NCI-H526 (cell line): ENCODE measurements around the gene PDGFRB.

Source experiments
- DNase-seq, 2 experiments: peaks; one replicate each; lab custom pipeline; 2025; lab: John Stamatoyannopoulos, UW

Gene PDGFRB

DNA sequence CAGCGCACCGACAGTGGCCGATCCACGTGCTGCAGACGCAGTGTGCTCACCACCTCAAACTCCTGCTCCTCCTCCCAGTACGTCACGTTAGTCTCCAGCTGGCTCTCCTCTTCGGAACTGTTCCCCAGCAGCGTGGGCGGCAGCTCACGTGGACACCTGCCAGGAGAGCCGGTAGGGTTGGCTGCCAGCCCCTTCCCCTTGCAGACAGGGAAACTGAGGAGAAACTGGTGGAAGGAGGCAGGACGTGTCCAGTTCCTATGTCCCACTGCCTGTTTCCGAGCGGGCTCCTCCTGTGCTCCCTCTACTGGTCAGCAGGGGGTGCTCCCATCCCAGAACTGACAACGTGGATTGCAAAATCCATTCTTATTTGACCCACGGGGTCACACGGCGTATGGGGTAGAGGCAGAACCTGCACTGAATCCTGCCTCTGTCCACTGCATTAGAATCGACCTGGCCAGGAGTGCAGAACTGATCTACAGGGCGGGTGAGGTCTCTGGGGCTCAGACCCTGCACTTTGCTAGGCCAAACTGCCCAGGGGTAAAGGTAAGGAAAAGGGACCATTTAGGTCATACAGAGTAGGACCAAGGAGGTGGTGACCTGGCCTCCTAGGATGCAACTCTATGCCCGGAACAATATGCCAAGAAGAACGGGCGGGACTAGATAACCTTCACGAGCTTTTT, 25.7 kb downstream of the PDGFRB start:
- peak in 1 of 2 experiments; percentile 77 for DNase-seq

DNA sequence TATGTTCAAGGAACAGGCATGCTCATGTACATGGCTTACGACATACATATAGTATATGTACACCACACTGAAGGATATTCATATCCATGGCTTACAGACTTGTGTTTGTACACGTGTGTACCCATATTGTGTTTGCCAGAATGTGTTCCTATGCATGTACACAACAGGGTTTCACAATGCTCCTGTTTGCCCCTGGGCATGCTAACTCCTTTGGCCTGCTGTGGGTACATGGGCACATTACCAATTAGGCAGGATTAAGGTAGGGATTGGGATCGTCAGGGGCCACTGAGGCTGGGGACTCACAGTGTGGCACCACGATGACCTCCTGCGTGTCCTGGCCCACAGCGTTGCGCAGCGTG, 26.2 kb downstream of the PDGFRB start:
- DNase-seq: no peak

DNA sequence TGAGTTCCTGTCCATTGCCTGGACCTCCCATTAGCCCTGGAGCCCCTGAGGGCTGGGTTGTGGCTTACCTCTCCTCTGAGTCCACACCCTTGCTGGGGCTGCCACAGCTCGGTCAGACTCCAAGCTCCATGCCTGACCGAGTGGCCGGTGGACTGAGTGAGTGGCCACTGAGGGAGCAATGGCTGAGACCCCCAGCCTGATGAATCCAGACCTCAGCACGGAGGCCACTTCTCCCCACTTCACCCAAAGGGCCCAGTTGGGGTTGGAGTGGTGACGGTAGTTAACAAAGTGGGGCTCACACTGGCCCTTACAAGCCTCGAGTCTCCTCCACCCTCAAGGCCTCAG, 28.8 kb downstream of the PDGFRB start:
- no peak for DNase-seq

DNA sequence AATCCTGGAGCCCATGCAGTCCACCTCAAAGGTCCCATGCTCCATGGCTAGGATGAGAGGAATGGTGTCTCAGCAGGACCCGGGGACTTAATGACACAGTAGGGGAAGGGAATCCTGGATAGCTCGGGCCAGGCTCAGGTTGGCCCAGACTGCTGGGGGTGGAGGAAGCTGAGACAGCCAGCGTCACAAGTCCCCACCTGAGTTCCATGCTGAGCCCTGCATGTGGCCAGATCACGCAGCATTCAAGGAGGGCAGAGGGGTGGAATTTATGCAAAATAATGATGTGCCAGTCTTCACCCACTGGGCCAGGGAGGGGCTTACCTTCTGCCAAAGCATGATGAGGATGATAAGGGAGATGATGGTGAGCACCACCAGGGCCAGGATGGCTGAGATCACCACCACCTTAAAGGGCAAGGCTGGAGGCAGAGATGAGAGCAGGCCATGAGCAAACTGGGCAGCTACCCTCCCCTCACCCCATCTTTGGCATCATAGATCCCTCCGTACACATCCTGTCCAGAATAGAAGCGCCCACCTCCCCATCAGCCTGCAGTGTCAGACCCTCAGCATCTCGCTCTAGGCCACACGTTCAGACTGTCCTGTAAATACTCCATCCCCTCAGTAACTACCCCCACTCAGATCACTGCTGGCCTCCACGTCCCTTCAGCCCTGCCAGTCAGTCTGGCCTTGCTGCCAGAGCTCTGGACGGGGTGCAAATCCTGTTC, 29.3 kb downstream of the PDGFRB start:
- DNase-seq: no peak

DNA sequence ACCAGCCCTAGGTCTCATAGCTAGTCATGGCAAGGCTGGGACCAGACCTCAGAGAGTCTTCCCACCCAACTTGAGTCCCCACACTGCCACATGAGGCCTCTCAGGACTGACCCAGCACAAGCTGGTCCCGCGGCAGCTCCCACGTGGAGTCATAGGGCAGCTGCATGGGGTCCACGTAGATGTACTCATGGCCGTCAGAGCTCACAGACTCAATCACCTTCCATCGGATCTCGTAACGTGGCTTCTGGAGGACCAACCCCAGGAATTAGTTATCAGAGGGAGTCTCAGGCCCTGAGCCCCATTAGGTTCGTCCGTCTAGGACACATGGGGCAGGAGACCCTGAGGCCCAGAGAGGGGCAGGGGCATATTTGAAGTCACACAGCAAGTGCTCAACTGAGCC, 30.3 kb downstream of the PDGFRB start:
- DNase-seq: no peak

DNA sequence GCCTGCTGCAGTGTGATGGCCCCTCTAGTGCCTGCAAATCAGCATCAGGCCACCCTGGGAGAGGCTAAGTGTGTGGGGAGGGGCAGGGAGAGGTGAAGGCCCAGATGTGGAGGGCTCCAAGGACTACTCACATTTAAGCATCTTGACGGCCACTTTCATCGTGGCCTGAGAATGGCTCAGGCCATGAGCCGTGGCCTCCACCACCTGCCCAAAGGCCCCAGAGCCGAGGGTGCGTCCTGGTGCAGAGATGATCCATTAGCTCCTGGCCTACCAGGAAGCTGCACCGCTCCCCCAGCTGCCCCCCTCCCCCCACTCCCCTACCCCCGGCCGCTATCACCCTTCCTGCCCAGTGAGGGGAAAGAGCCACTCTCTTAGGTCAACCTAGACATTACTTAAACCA, 31.0 kb downstream of the PDGFRB start:
- DNase-seq: no peak

DNA sequence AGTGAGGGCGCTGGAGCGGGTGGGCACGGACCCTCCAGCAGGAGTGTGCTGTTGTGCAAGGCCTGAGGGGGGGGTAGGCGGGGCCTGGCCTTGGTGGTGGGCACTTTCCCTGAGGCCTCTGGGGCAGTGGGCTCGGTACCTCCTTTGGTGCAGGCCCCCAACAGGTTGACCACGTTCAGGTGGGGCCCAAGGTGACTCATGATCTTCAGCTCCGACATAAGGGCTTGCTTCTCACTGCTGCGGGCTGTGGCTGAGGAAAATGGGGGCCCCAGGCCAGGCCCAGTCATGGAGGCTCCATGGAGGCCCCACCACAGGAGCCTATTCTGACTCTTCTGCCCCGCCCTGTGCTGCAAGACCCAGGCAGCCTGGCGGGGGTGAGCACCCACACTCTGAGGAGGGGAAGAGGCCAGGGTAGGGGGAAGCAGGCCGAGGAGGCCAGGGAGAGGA, 31.5 kb downstream of the PDGFRB start:
- DNase-seq: no peak

DNA sequence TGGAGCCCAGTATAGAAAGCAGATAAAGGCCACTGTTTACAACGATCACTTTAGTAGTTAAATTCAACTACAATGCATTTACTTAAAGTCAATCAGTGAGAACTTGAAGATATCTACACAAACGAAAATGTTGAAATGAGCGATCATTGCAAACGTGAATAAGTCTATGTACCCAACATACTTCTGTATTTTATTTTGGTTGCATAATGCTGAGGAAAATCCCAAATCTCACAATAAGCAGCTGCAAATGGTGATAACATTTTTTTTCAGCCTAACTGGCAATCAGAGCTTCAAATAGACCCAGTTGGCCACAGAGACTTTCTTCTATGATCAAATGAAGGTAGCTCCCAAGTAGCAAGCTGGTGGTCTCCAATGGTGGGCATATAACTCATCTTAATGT, 32.1 kb downstream of the PDGFRB start:
- no peak for DNase-seq

DNA sequence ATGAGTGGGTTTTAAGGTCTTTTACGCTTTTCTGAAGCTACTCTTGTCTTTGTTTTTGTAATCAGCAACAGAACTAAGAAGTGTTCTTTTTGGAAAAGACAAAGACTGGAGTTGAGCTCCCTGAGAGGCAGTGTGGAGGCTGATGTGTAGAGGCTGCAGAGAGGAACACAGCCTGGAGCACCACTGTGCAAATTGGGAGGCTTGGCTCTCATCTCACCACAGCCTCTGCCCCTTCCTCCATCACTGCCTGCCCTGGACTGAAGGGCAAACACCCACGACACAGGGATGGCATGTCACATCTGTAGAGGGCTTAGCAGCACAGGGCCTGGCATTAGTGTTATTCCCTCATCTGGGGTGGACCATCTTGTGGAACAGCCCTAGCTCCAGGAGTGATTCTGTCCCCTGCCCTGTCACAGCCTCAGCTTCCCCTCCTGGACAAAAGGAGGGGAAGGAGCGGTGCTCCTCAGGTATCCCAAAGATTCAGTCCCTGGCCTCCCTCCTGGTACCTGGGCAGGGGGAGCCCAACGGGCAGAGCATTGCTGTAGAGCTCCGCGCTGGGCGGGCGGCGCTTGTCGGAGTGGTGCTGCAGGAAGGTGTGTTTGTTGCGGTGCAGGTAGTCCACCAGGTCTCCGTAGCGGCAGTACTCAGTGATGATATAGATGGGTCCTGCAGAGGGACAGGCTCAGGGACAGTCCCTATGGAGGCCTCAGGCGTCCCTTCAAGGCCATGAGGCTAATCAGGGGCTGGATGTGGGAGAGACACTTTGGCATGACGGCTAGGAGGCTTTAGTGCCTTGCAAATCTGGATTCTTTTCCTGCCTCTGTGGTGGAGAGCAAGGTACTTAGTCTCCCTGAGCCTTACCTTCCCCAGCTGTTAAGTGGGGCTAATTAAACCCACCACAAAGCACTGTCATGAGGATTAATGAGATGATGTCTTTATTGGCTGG, 32.8 kb downstream of the PDGFRB start:
- DNase-seq: no peak

DNA sequence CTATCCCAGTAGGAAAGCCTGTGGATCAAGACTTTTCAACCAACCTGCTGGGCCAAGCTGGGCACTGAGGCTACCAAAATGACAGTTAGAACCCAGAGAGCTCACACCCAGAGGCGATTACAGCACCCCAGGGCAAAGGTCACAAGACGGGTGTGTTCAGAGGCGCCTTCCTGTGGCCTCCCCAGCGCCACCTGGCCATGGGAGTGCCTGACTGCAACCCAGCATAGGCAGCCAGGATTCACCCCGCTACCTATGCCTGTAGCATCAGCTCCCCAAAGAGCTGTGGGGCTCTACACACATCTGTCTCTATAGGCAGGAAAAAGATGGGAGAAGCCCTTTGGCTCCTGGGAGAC, 33.5 kb downstream of the PDGFRB start:
- DNase-seq: no peak

DNA sequence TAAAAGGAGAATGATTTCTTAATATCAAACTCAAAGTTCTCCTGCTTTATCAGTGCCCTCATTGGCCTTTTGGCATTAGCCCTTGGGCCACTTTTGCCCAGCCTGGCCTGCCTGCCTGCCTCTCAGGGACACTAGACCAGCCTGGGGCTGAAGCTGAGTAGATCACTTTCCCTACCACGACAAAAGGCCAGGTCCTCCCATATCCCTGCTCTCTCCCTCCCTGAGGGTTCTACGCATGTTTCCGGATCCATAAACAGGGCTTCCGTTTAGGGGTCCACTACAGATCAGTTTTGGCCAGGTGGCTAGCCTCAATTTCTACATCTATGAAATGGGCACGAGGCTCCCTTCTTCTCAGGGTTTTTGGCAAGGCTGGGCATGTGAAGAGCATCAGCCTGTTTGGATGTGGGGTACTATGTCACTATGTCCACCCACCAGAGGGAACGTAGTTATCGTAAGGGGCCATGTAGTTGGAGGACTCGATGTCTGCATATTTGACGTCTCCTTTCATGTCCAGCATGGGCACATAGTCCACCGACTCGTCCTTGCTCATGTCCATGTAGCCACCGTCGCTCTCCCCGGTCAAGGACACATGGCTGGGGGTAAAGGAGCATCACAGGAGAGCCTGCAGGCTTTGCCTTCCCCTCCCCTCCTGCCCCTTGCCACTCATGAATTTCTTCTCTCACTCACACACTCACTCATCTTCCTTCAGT, 34.0 kb downstream of the PDGFRB start:
- DNase-seq: no peak

DNA sequence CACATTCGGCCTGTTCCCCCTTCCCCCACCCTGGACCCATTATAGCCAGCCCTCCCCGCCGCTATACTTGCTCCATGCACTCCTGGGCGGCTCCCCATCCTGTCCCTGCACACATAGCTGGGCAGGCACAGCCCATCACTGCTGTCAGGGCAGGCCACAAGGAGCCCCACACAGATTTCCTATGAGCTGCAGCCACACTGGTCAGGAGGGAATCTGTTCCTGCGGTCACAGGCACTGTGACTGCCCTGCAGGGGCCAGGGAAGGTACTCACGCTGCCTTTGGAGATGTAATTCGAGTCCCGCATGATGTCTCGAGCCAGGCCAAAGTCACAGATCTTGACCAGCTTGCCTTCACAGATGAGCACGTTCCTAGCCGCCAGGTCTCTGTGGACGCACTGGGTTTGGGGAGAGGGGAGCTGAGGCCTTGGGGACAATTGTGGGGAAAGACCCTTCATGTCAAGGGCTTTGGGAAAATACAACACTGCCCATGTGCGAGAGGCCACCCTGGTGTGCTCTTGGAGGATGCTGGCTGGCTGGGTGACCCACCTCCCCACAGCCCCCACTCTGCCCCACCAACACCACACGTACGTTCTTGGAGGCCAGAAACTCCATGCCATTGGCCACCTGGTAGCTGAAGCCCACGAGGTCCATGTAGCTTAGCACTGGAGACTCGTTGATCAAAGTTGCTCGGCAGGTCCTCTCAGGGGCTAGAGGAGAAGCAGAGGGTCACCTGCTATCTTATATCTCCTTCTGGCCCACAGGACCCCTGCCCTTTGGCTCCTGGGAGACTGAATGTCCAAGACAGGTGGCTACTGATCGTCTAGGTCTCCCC, 34.8 kb downstream of the PDGFRB start:
- DNase-seq: no peak

DNA sequence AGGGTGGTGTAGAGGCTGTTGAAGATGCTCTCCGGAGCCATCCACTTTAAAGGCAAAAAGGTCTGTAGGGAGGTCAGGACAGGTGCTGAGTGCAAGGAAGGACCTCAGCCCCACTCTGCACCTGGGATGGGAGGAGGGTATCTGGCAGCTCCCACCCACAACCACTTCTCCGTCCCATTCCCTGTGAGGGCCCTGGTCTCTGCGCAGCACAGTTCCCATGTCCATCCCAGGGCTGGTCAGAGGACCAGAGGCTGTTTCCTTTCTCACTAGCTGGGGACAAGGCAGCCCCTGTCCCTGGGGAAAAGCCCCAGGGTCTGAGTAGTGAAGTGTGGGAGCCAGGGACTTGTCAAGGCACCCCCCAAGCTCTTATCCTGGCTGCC, 35.6 kb downstream of the PDGFRB start:
- no peak for DNase-seq

DNA sequence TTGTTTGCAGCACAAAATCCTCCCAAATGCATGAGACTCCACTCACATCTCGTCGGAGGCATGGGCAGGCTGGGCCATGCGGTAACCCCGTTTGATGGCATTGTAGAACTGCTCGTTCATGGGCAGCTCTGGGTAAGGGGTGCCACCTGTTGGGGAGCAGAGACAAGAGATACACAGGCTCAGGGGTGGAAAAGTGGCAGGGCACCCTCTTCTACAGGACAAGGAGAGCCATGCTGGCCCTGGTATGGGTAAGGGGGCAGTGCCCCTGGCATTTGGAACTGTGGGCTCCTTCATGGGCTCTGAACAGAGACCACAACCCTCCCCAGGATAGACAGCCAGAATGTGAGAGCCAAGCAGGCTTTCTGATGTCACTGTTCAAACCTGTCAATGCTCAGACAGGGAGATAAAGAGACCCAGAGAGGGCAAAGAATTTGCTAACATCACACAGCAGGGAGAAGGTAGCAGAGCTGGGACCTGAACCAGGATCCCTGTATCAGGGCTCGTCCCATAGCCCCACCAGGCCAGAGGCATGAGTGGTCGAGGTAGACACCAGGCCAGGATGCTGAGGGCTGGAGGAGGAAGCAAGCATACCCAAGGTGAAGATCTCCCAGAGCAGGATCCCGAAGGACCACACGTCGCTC, 36.1 kb downstream of the PDGFRB start:
- no peak for DNase-seq

DNA sequence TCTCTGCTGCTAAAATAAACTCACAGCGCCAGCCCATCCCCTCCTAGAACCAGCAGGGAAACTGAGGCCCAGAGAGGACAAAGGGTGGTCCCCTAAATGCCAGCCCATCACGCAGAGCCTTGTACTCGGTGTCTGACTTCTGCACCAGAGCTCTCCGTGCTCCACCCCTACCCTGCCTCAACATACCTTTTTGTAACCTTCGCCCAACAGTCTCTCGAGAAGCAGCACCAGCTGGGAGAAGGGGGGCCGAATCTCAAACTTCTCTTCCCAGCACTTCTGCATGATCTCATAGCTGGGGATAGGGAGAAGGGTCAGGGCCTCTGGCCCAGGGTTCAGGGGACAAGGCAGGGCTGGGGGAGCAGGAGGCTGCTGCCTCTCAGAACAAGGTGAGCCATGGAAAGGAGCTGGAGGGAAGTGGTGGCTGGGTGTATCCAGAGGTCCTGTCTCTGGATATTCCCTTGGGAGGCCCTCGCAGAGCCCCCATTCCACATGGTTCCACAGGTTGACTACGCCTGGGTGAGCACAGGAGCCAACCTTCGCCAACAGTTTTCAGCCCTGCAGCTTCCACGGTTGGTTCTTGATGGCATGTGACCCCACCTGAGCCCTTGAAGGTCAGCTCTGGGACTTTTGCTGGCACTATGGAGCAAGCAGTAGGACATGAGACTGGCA, 37.0 kb downstream of the PDGFRB start:
- DNase-seq: no peak

DNA sequence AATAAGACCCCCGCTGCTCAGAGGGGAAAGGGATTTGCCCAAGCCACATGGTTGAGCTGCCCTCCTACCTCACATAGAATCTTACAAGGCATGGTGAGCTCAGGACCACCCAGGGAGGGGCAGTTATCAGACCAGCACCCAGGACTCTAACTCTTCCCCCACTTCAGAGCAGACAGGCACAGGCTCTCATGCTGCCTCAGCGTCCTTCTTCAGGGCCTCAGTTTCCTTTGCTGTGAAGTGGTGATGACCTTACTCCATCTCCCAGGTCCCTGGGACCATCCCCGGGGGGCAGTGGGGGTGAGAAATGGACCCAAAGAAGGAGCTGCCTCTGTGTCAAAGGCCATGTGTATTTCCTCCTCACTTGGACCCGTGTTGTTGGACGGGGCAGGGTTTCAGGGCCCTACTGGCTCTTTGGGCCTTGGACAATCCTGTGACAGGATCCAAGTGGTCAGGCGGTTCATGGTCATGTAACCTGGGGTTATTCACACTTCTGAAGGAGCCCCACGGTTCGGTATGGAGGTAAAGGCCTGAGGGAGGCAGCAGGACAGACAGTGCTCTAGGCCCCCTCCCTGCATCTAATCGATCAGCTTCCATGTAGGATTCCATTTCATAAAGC, 37.6 kb downstream of the PDGFRB start:
- no peak for DNase-seq

DNA sequence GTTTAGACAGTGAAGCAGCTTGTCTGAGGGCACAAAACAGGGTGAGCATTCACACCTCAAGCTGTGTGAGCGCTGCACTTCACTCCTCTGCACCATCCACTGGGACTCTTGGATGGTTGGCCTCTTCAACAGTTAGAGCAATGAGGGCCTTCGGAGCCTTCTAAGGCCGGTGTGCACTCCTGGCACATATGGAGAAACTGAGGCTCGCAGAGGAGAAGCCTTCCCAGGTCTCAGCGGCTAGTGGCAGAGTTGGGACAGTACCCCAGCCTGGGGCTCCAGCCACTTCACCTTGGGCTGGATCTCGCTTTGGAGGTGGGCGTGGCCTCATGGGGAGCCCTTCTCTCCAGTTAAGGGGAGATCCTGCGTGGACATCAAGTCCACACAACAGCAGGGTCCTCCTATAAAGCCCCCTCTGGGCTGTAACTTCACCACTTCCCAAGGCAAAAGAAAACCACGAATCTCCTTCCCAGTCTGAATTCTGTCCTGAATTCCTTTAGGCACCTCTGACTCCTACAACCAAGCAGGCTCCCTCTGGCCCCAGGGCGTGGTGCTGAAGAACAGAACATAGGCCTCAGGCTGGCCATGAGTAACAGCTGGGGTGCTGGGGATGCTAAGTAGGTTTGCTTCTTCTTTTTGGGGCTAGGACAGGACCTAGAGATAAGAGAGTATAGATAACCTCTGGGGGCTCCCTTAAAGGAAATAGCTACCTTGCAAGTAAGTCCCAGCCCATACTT, 38.8 kb downstream of the PDGFRB start:
- DNase-seq: no peak

DNA sequence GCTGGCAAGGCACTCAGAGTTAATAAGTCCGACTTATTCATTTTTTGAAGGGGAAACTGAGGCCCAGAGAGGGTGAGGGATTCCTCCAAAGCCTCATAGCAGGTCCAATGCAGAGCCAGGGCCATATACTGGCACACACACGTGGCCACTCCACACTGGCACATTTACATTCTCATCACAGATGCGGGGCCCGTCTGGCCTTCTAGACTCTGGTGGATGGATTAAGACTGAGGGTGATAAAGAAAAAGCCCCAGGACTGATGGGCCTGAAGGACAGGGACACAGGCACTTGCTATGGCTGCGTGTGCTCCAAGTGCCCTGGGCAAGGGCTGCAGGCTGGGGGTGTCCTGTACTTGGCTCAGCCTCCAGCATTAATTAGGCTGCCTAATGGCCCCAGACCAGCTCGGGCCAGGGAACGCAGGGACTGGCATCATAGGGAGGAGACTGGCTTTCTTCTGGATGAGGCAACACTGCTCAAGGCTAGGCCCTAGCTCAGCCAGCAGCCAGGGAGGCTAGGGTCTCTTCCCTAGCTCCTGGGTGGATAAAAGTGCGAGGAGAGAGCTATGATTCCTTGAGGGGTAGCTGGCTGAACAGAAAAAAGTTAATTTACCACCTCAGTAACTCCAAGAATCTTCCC, 40.8 kb downstream of the PDGFRB start:
- DNase-seq: no peak
